ENCODE measurements around the gene WFDC1. TPM values are rescaled to one million over a fixed set of nuclear protein-coding genes. Genes with fewer than 3 reads are reported as not detected.

Gene WFDC1
- total RNA-seq, 1 donor from 2014 or later = not detected

- Mint-ChIP-seq H3K27ac (ENCODE audit: unreplicated experiment) (no peak overlapping the region), H3K4me3 (ENCODE audit: unreplicated experiment) (no peak overlapping the region), H3K27me3 (ENCODE audit: unreplicated experiment) (peaks cover 5% of the 10 kb centered on the region), H3K9me3 (ENCODE audit: unreplicated experiment) (no peaks in the 10 kb centered on the region), H3K36me3 (ENCODE audit: low read depth, unreplicated experiment) (no peaks in the 10 kb centered on the region), H3K4me1 (ENCODE audit: unreplicated experiment) (no peaks in the 10 kb centered on the region)
- DNase-seq (ENCODE audit: low spot score) = no peak
- TF ChIP-seq, protein P1, sequence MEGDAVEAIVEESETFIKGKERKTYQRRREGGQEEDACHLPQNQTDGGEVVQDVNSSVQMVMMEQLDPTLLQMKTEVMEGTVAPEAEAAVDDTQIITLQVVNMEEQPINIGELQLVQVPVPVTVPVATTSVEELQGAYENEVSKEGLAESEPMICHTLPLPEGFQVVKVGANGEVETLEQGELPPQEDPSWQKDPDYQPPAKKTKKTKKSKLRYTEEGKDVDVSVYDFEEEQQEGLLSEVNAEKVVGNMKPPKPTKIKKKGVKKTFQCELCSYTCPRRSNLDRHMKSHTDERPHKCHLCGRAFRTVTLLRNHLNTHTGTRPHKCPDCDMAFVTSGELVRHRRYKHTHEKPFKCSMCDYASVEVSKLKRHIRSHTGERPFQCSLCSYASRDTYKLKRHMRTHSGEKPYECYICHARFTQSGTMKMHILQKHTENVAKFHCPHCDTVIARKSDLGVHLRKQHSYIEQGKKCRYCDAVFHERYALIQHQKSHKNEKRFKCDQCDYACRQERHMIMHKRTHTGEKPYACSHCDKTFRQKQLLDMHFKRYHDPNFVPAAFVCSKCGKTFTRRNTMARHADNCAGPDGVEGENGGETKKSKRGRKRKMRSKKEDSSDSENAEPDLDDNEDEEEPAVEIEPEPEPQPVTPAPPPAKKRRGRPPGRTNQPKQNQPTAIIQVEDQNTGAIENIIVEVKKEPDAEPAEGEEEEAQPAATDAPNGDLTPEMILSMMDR (IDR thresholded peaks at IDR 0.05; ENCODE audit: unreplicated experiment) = no peak
Measured at GRCh38 chr16:84275585-84276151, 19.0 kb upstream of the WFDC1 start.

GRCh38 chr16:84277244-84277823, 17.3 kb upstream of the WFDC1 start:
- no peaks in the 10 kb centered on the region for H3K36me3 Mint-ChIP-seq (ENCODE audit: low read depth, unreplicated experiment)
- H3K27ac Mint-ChIP-seq (ENCODE audit: unreplicated experiment) = no peak overlapping the region
- no peaks in the 10 kb centered on the region for H3K4me1 Mint-ChIP-seq (ENCODE audit: unreplicated experiment)
- DNase-seq (ENCODE audit: low spot score) = peak; percentile 82
- no peak overlapping the region for H3K4me3 Mint-ChIP-seq (ENCODE audit: unreplicated experiment)
- no peaks in the 10 kb centered on the region for H3K9me3 Mint-ChIP-seq (ENCODE audit: unreplicated experiment)
- H3K27me3 Mint-ChIP-seq (ENCODE audit: unreplicated experiment) = peaks cover 5% of the 10 kb centered on the region
- TF ChIP-seq, protein P1 (IDR thresholded peaks at IDR 0.05; ENCODE audit: unreplicated experiment) = peak; percentile 89

DNA sequence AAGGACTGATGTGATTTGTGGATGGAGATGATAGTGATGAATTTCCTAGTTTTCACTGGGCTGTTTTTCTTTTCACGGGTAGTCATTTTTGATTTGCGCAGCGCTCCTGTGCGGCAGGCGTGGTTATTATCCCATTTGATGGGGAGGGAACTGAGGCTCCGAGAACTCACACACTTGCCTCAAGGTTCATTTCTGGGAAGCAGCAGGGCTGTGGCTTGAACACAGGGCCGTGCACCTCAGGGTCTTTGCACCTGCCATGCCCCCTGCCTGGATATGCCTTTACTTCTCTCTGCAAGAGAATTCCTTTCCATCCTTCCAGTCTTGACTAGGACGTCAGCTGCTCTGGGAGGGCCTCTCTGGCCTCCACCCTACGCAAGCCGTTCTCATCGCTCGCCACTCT, 16.3 kb upstream of the WFDC1 start:
- no peaks in the 10 kb centered on the region for H3K9me3 Mint-ChIP-seq (ENCODE audit: unreplicated experiment)
- H3K36me3 Mint-ChIP-seq (ENCODE audit: low read depth, unreplicated experiment) = no peaks in the 10 kb centered on the region
- peaks cover 7% of the 10 kb centered on the region for H3K27me3 Mint-ChIP-seq (ENCODE audit: unreplicated experiment)
- TF ChIP-seq, protein P1 (IDR thresholded peaks at IDR 0.05; ENCODE audit: unreplicated experiment) = no peak
- peaks cover 3% of the 10 kb centered on the region for H3K4me1 Mint-ChIP-seq (ENCODE audit: unreplicated experiment)
- DNase-seq (ENCODE audit: low spot score) = no peak
- no peak overlapping the region for H3K4me3 Mint-ChIP-seq (ENCODE audit: unreplicated experiment)
- H3K27ac Mint-ChIP-seq (ENCODE audit: unreplicated experiment) = no peak overlapping the region

- H3K4me1 Mint-ChIP-seq (ENCODE audit: unreplicated experiment) = peaks cover 7% of the 10 kb centered on the region
- H3K4me3 Mint-ChIP-seq (ENCODE audit: unreplicated experiment) = no peak overlapping the region
- TF ChIP-seq, protein P1 (IDR thresholded peaks at IDR 0.05; ENCODE audit: unreplicated experiment) = no peak
- H3K9me3 Mint-ChIP-seq (ENCODE audit: unreplicated experiment) = no peaks in the 10 kb centered on the region
- H3K36me3 Mint-ChIP-seq (ENCODE audit: low read depth, unreplicated experiment) = no peaks in the 10 kb centered on the region
- H3K27ac Mint-ChIP-seq (ENCODE audit: unreplicated experiment) = no peak overlapping the region
- H3K27me3 Mint-ChIP-seq (ENCODE audit: unreplicated experiment) = peaks cover 10% of the 10 kb centered on the region
- DNase-seq (ENCODE audit: low spot score) = no peak
Measured at GRCh38 chr16:84278968-84279367, 15.7 kb upstream of the WFDC1 start.

DNA sequence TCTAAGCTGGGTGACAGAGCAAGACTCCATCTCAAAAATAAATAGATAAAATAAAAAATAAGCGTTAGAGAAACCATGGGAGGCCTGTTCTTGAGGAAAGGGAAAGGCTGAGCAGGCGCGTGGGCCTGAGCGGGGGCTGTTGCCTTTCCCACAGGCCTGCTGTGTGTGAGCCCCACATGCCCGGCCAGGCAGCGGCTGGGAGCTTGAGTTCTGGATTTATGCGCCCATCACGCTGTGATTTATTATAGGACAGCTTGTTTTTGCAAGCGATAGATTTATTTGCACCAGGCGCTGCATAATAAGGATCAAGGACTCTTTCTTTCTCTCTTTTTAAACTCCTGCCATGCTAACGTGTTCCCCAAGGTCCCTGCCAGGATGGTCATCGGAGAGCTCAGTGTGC, 14.8 kb upstream of the WFDC1 start:
- DNase-seq (ENCODE audit: low spot score) = no peak
- TF ChIP-seq, protein P1 (IDR thresholded peaks at IDR 0.05; ENCODE audit: unreplicated experiment) = no peak
- H3K27ac Mint-ChIP-seq (ENCODE audit: unreplicated experiment) = no peak overlapping the region
- no peaks in the 10 kb centered on the region for H3K9me3 Mint-ChIP-seq (ENCODE audit: unreplicated experiment)
- no peaks in the 10 kb centered on the region for H3K36me3 Mint-ChIP-seq (ENCODE audit: low read depth, unreplicated experiment)
- H3K4me3 Mint-ChIP-seq (ENCODE audit: unreplicated experiment) = no peak overlapping the region
- peaks cover 9% of the 10 kb centered on the region for H3K27me3 Mint-ChIP-seq (ENCODE audit: unreplicated experiment)
- peaks cover 9% of the 10 kb centered on the region for H3K4me1 Mint-ChIP-seq (ENCODE audit: unreplicated experiment)

Measured in endothelial cell (in vitro differentiated cells).